Measurements from ENCODE around the gene LRP1B.

LRP1B gene

DNA sequence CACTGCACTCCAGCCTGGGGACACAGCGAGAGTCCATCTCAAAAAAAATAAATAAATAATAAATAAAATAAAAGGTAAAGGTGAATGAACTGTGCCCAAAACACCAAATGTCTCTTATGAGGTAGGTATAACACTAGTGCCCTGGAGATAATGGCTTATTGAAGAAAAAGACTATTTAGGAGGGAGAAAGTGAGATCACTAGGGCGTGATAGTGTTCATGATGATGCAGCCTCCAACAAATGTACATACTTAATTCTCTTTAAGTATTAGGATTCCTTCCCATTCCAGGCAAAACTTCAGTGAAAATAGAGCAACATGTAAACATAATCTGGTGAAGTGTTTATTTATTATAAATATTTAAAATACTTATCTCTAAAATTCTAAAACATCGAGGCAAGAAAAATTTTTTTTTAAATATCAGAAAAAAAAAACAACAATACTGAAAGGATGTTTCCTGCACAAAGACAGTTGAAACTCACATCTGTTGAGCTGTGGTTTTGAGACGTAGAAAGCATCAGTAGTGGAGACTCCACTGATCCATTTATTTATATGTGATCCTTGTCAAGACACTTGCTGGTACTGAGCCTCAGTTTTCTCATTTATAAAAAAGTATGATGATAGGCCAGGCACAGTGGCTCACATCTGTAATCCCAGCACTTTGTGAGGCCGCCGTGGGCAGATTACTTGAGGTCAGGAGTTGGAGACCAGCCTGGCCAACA lies 183.3 kb downstream of the LRP1B start:
- Histone ChIP-seq H3K36me3 (no peaks in the 10 kb centered on the region), H3K4me3 (ENCODE audit: low read depth in 1 of 2, low read length in 1 of 2) (no peak overlapping the region), H3K27me3 (no peaks in the 10 kb centered on the region), H3K9me3 (no peaks in the 10 kb centered on the region), H3K27ac (no peak overlapping the region), H3K4me1 (ENCODE audit: control insufficient read depth in 1 of 2, insufficient read depth in 1 of 2, low read depth in 1 of 2, low read length in 1 of 2) (no peaks in the 10 kb centered on the region)
- TF ChIP-seq, protein P1, sequence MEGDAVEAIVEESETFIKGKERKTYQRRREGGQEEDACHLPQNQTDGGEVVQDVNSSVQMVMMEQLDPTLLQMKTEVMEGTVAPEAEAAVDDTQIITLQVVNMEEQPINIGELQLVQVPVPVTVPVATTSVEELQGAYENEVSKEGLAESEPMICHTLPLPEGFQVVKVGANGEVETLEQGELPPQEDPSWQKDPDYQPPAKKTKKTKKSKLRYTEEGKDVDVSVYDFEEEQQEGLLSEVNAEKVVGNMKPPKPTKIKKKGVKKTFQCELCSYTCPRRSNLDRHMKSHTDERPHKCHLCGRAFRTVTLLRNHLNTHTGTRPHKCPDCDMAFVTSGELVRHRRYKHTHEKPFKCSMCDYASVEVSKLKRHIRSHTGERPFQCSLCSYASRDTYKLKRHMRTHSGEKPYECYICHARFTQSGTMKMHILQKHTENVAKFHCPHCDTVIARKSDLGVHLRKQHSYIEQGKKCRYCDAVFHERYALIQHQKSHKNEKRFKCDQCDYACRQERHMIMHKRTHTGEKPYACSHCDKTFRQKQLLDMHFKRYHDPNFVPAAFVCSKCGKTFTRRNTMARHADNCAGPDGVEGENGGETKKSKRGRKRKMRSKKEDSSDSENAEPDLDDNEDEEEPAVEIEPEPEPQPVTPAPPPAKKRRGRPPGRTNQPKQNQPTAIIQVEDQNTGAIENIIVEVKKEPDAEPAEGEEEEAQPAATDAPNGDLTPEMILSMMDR (IDR thresholded peaks at IDR 0.05): no peak

DNA sequence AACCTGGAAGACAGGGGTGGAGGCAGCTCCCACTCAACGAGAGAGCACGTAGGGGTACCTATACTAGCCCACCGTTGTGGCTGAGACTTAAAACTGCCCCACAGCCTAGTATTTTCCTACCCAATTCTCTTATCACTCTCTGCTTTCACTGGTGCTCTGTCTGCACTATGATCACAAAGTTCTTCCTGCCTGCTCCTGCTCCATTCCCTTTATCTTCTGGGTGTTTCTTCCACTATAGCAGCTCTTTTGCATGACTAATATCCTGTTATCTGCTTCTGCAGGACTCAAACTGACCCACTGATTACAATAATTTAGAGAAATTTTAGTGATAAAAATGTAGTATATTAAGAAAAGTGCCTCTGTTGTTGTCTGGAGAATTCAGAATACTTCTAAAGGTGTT lies 184.8 kb downstream of the LRP1B start:
- TF ChIP-seq, protein P1 (IDR thresholded peaks at IDR 0.05): no peak
- Histone ChIP-seq H3K27ac (no peak overlapping the region), H3K4me3 (ENCODE audit: low read depth in 1 of 2, low read length in 1 of 2) (no peak overlapping the region), H3K9me3 (no peaks in the 10 kb centered on the region), H3K27me3 (no peaks in the 10 kb centered on the region), H3K36me3 (no peaks in the 10 kb centered on the region), H3K4me1 (ENCODE audit: control insufficient read depth in 1 of 2, insufficient read depth in 1 of 2, low read depth in 1 of 2, low read length in 1 of 2) (no peaks in the 10 kb centered on the region)

DNA sequence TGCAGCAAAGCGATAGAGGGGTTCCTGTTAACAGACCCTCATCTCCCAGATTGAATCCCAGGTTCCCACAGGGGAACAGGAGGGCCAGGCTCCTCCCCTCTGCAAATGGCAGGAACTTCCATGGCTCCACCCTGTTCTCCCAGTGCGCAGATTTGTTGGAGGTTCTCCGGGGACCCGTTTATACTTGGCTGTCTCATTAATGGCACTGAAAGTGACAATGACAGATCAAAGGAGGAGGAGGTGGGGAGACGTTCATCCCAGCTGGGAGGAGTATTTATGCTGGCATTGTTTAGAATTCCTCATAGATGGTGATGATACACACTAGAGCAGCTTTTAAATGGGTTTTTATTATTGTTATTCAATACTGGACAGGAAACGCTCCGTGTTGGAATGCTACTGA lies 186.9 kb downstream of the LRP1B start:
- no peaks in the 10 kb centered on the region for H3K4me1 ChIP-seq (ENCODE audit: control insufficient read depth in 1 of 2, insufficient read depth in 1 of 2, low read depth in 1 of 2, low read length in 1 of 2)
- H3K9me3 ChIP-seq: no peaks in the 10 kb centered on the region
- H3K36me3 ChIP-seq: no peaks in the 10 kb centered on the region
- no peak overlapping the region for H3K4me3 ChIP-seq (ENCODE audit: low read depth in 1 of 2, low read length in 1 of 2)
- no peaks in the 10 kb centered on the region for H3K27me3 ChIP-seq
- TF ChIP-seq, protein P1 (IDR thresholded peaks at IDR 0.05): no peak
- H3K27ac ChIP-seq: no peak overlapping the region

DNA sequence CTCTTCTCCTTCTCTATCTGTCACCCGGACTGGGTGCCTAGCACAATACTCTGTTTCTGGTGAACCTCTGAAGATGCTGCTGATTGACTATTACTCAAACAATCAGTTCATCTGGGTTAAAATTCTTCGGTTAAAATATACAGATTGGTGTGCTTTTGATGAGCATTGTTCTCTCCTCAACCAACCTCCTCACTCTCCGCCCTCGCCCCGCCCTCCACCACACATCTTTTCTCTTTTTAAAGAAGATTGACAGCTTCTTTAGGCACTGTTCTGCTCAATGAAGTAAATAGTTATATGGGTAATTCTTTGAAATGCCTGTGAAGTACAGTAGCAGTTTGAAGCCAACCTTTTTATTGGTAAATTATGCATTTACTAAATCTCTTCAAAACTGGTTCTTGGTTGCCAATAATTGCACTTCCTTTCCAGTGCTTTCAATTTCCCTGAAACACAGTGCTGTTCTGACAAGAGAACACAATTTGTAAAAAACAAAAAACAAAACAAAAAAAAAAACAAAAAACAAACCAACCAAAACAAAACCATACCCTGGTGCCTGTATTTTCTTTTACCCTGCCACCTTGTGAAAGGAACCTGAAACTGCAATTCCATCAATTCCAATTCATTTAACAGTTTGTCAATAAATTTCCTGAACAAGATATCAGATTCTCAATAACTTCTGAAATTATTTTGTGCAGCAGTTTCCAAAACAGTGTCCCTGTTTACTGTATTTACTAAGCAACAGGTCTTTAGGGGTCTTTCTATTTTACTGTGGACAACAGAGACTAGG lies 188.6 kb downstream of the LRP1B start:
- Histone ChIP-seq H3K27me3 (no peaks in the 10 kb centered on the region), H3K4me1 (ENCODE audit: control insufficient read depth in 1 of 2, insufficient read depth in 1 of 2, low read depth in 1 of 2, low read length in 1 of 2) (no peaks in the 10 kb centered on the region), H3K36me3 (no peaks in the 10 kb centered on the region), H3K4me3 (ENCODE audit: low read depth in 1 of 2, low read length in 1 of 2) (no peak overlapping the region), H3K9me3 (no peaks in the 10 kb centered on the region), H3K27ac (no peak overlapping the region)
- TF ChIP-seq, protein P1 (IDR thresholded peaks at IDR 0.05): no peak

DNA sequence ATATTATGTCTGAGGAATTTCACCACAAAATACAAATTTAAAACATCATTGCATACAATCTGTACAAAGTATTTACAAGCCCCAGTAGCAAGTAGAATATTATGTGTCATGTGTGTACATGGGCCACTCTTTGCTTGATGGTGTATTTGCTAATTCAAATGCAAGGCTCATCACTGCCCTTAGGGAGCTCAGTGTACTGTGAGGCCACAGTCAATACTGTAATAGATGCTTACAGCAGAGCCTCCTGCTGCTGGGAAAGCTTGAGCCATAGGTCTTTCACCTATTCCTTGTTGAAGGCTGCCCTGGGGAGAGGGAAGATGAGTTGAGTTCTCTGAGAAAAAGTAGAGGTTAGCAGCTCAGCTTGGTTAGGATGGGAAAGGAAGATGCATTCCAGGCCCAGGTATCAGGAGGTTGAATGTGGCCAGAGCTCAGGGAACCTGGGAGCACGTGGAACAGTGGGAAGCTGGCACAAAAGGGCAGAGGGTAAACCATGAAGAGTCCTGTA lies 189.6 kb downstream of the LRP1B start:
- no peak overlapping the region for H3K27ac ChIP-seq
- H3K9me3 ChIP-seq: no peaks in the 10 kb centered on the region
- no peaks in the 10 kb centered on the region for H3K27me3 ChIP-seq
- H3K36me3 ChIP-seq: no peaks in the 10 kb centered on the region
- H3K4me3 ChIP-seq (ENCODE audit: low read depth in 1 of 2, low read length in 1 of 2): no peak overlapping the region
- TF ChIP-seq, protein P1 (IDR thresholded peaks at IDR 0.05): no peak
- H3K4me1 ChIP-seq (ENCODE audit: control insufficient read depth in 1 of 2, insufficient read depth in 1 of 2, low read depth in 1 of 2, low read length in 1 of 2): no peaks in the 10 kb centered on the region

Measured in neutrophil (primary cell).